Right atrium auricular region (tissue), 2 donors: ENCODE measurements around the gene GRM5. TPM values are rescaled to one million over a fixed set of nuclear protein-coding genes. Genes with fewer than 3 reads are reported as not detected.
"Not testable (repeated sequence)": the region's sequence is repeated elsewhere in the genome, so short reads cannot be mapped to it uniquely, and the experiment has no call there.

Experiments
- DNase-seq: peaks from one replicate; pipeline ENCODE4 v3.0.0-alpha.2; 2019; ENCODE audit warnings: low spot score
- H3K27ac ChIP-seq, 2 donors: fragments of 200-600 bp; sonication (generic); 1 replicate in 1 of 2; 2 replicates in 1 of 2; pipeline ENCODE4 v1.5.1; 2016 to 2019
- H3K27me3 ChIP-seq, 2 donors: fragments of 200-600 bp; sonication (generic); one replicate each; pipeline versions ENCODE4 v1.5.1 to v1.6.0; 2017 to 2019
- H3K36me3 ChIP-seq: fragments of 200-600 bp; sonication (generic); one replicate; pipeline ENCODE4 v1.5.1; 2016
- H3K4me1 ChIP-seq, 2 donors: fragments of 200-600 bp; sonication (generic); one replicate each; pipeline versions ENCODE4 v1.5.1 to v1.6.0; 2017 to 2019
- H3K4me3 ChIP-seq, 2 donors: fragments of 200-600 bp; sonication (generic); 1 replicate in 1 of 2; 2 replicates in 1 of 2; pipeline ENCODE4 v1.5.1; 2017 to 2019; ENCODE audit warnings: mild to moderate bottlenecking in 1 of 2, moderate library complexity in 1 of 2
- H3K9me3 ChIP-seq, 2 donors: fragments of 200-600 bp; sonication (generic); one replicate each; pipeline ENCODE4 v1.5.1; 2019
- CTCF ChIP-seq, 2 donors: fragments of 200-600 bp; sonication (generic); IDR thresholded peaks; one replicate each; pipeline ENCODE4 v1.5.1; 2019; ENCODE audit warnings: antibody characterized with exemption in 2 of 2
- total RNA-seq, 2 donors: library from RNA; depleted of rRNA; stranded (reverse); fragments of >200 nt; gene quantifications; one replicate each; pipeline ENCODE4 v1.1.0, GENCODE V29; 2016

GRM5 gene
- total RNA-seq, 2 donors from 2014 or later = not detected

- DNase-seq = no peak
- TF ChIP-seq CTCF (IDR thresholded peaks at IDR 0.05) = no peak
- H3K9me3 ChIP-seq = no peaks in the 10 kb centered on the region
- no peak overlapping the region for H3K4me3 ChIP-seq
- no peaks in the 10 kb centered on the region for H3K4me1 ChIP-seq
- no peaks in the 10 kb centered on the region for H3K36me3 ChIP-seq
- no peak overlapping the region for H3K27ac ChIP-seq
- H3K27me3 ChIP-seq = no peaks in the 10 kb centered on the region
Measured at GRCh38 chr11:89052220-89052619, 13.6 kb downstream of the GRM5 start.

- not testable (repeated sequence) for H3K4me3 ChIP-seq, H3K27ac ChIP-seq, H3K9me3 ChIP-seq, H3K27me3 ChIP-seq, H3K36me3 ChIP-seq, H3K4me1 ChIP-seq, DNase-seq
Measured at GRCh38 chr11:89047159-89047558, 18.6 kb downstream of the GRM5 start.

- not testable (repeated sequence) for H3K9me3 ChIP-seq, H3K36me3 ChIP-seq, DNase-seq, H3K27me3 ChIP-seq, H3K27ac ChIP-seq, H3K4me1 ChIP-seq, H3K4me3 ChIP-seq
Measured at GRCh38 chr11:89043861-89044588, 21.8 kb downstream of the GRM5 start.

GRCh38 chr11:89029671-89030070, 36.1 kb downstream of the GRM5 start:
- H3K27ac ChIP-seq, H3K4me1 ChIP-seq, H3K9me3 ChIP-seq, H3K36me3 ChIP-seq, H3K27me3 ChIP-seq, DNase-seq, H3K4me3 ChIP-seq: not testable (repeated sequence)

- DNase-seq = no peak
- Histone ChIP-seq H3K4me1 (no peaks in the 10 kb centered on the region), H3K27ac (no peak overlapping the region), H3K9me3 (no peaks in the 10 kb centered on the region), H3K4me3 (no peak overlapping the region), H3K27me3 (no peaks in the 10 kb centered on the region), H3K36me3 (no peaks in the 10 kb centered on the region)
- TF ChIP-seq CTCF (IDR thresholded peaks at IDR 0.05) = no peak
Measured at GRCh38 chr11:89021339-89021738, 44.4 kb downstream of the GRM5 start.

GRCh38 chr11:89019827-89020547, 45.8 kb downstream of the GRM5 start:
- H3K27me3 ChIP-seq, DNase-seq, H3K4me1 ChIP-seq, H3K27ac ChIP-seq, H3K4me3 ChIP-seq, H3K36me3 ChIP-seq, H3K9me3 ChIP-seq: not testable (repeated sequence)

- H3K9me3 ChIP-seq = no peaks in the 10 kb centered on the region
- H3K36me3 ChIP-seq = no peaks in the 10 kb centered on the region
- H3K4me1 ChIP-seq = no peaks in the 10 kb centered on the region
- no peak overlapping the region for H3K27ac ChIP-seq
- no peaks in the 10 kb centered on the region for H3K27me3 ChIP-seq
- no peak for TF ChIP-seq CTCF (IDR thresholded peaks at IDR 0.05)
- no peak for DNase-seq
- no peak overlapping the region for H3K4me3 ChIP-seq
Measured at GRCh38 chr11:89016214-89016613, 49.6 kb downstream of the GRM5 start.

GRCh38 chr11:89015614-89016013, 50.2 kb downstream of the GRM5 start:
- TF ChIP-seq CTCF (IDR thresholded peaks at IDR 0.05) = no peak
- Histone ChIP-seq H3K4me1 (no peaks in the 10 kb centered on the region), H3K9me3 (no peaks in the 10 kb centered on the region), H3K27me3 (no peaks in the 10 kb centered on the region), H3K27ac (no peak overlapping the region), H3K4me3 (no peak overlapping the region), H3K36me3 (no peaks in the 10 kb centered on the region)
- DNase-seq = no peak

GRCh38 chr11:89000852-89001251, 64.9 kb downstream of the GRM5 start:
- H3K9me3 ChIP-seq, DNase-seq, H3K27me3 ChIP-seq, H3K4me3 ChIP-seq, H3K4me1 ChIP-seq, H3K27ac ChIP-seq, H3K36me3 ChIP-seq: not testable (repeated sequence)
